ENCODE results near the gene PI4KB. TPM values are rescaled to one million over a fixed set of nuclear protein-coding genes. Genes with fewer than 3 reads are reported as not detected.

The PI4KB gene
- total and polyA plus RNA-seq, 9 of the 15 experiments (the other 6 are each of a cell fraction or from before 2014, with no cell fraction given), result 3.1 to 65.4 (median 45.1) TPM

- H3K9ac ChIP-seq (ENCODE audit: insufficient read depth in 1 of 2, low read depth in 2 of 2, low read length in 2 of 2), result peak overlapping the region; percentile 72 to 94
- ChIA-PET POLR2A (interaction anchor here (0.7 to 12.6 kb wide), 14 partner anchors 8 to 438 kb away, joined by 3 to 156 read pairs (median 6); partner anchors contain the start of genes PSMB4 and PSMD4), CTCF (ENCODE audit: low intra/inter-chr PET ratio) (no interaction called here)
- H2AFZ ChIP-seq (ENCODE audit: low read depth, low read length), result peak overlapping the region; percentile 97
- no peaks in the 10 kb centered on the region for H3K27me3 ChIP-seq (ENCODE audit: control insufficient read depth in 2 of 2, insufficient read depth in 2 of 2, low read length in 2 of 2)
- peaks cover 31% of the 10 kb centered on the region for H3K79me2 ChIP-seq (ENCODE audit: control insufficient read depth, insufficient read depth, low read length)
- peak overlapping the region; percentile 55 for H3K4me3 ChIP-seq
- 3% methylated on average over 34 of the region's 34 CpGs for WGBS (ENCODE audit: insufficient coverage, low coverage, missing lambda C conversion rate)
- no peaks in the 10 kb centered on the region for H3K9me3 ChIP-seq (replicated peaks; ENCODE audit: control insufficient read depth, insufficient read depth, low read depth, low read length)
- TSS peak; percentile 93 for BruUV-seq (replicated peaks)
- H3K4me2 ChIP-seq (ENCODE audit: insufficient read depth, low read length), result peak overlapping the region; percentile 97
- intact Hi-C loops (cut with micrococcal nuclease), result loop anchor here (1.0 kb wide), 1 partner anchor 17 kb away; no protein-coding TSS in a partner anchor
- H3K9me1 ChIP-seq (ENCODE audit: control insufficient read depth, insufficient read depth, low read length), result no peaks in the 10 kb centered on the region
- peak; percentile 57 for ATAC-seq
- H4K20me1 ChIP-seq (replicated peaks; ENCODE audit: control insufficient read depth, insufficient read depth, low read length), result 0 out of 2 replicates have a peak, but pooled peaks cover 5% of the 10 kb centered on the region
- in situ Hi-C loops (cut with MboI), result no loop called here
- DNase-seq (ENCODE audit: extremely low read depth in 1 of 4, low spot score in 3 of 4), result peak; percentile 36 to 63 (median 40)
- peak; percentile 52 for FAIRE-seq
- H3K27ac ChIP-seq (ENCODE audit: extremely low read depth, low read depth, low read length), result peak overlapping the region; percentile 86
- H3K36me3 ChIP-seq (ENCODE audit: control insufficient read depth, insufficient read depth, low read length), result peaks cover 18% of the 10 kb centered on the region
- peaks cover 3 to 26% of the 10 kb centered on the region in 2 experiments; a peak in 3 of 5 replicates for H3K4me1 ChIP-seq (replicated peaks in 1 of 2; ENCODE audit: control insufficient read depth in 2 of 2, insufficient read depth in 2 of 2, low read length in 2 of 2)
- TF ChIP-seq NFE2 (IDR thresholded peaks at IDR 0.05; ENCODE audit: low read depth), result no peak
- TF ChIP-seq, protein P1, sequence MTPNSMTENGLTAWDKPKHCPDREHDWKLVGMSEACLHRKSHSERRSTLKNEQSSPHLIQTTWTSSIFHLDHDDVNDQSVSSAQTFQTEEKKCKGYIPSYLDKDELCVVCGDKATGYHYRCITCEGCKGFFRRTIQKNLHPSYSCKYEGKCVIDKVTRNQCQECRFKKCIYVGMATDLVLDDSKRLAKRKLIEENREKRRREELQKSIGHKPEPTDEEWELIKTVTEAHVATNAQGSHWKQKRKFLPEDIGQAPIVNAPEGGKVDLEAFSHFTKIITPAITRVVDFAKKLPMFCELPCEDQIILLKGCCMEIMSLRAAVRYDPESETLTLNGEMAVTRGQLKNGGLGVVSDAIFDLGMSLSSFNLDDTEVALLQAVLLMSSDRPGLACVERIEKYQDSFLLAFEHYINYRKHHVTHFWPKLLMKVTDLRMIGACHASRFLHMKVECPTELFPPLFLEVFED (CRISPR knock-in tag; conservative IDR thresholded peaks at IDR 0.05), result no peak
- TF ChIP-seq, protein P2, sequence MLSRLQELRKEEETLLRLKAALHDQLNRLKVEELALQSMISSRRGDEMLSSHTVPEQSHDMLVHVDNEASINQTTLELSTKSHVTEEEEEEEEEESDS (CRISPR knock-in tag; IDR thresholded peaks at IDR 0.05), result no peak
- TF ChIP-seq ZNF232 (CRISPR knock-in tag; IDR thresholded peaks at IDR 0.05), result 0 out of 2 replicates have a peak, but pooled peaks have one; percentile 16
- no peak for TF ChIP-seq KLF10 (CRISPR knock-in tag; IDR thresholded peaks at IDR 0.05)
- TF ChIP-seq MAFK (IDR thresholded peaks at IDR 0.05; ENCODE audit: low read length), result no peak
- TF ChIP-seq, protein P3, sequence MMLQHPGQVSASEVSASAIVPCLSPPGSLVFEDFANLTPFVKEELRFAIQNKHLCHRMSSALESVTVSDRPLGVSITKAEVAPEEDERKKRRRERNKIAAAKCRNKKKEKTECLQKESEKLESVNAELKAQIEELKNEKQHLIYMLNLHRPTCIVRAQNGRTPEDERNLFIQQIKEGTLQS (IDR thresholded peaks at IDR 0.05), result no peak
- TF ChIP-seq, protein P3 (CRISPR knock-in tag; conservative IDR thresholded peaks at IDR 0.05), result no peak
- TF ChIP-seq ZNF785 (CRISPR knock-in tag; IDR thresholded peaks at IDR 0.05), result no peak
- peak; percentile 32; the same call in 1 of the 2 replicates for TF ChIP-seq SIN3B (IDR thresholded peaks at IDR 0.05; ENCODE audit: low read depth)
- TF ChIP-seq ZNF551 (CRISPR knock-in tag; IDR thresholded peaks at IDR 0.05), result no peak
- TF ChIP-seq NFIC (IDR thresholded peaks at IDR 0.05), result 0 out of 2 replicates have a peak, but pooled peaks have one; percentile 21
- TF ChIP-seq HDGF (IDR thresholded peaks at IDR 0.05), result no peak
- peak; percentile 84 for TF ChIP-seq CHD1 (IDR thresholded peaks at IDR 0.05; ENCODE audit: low read length)
- TF ChIP-seq, protein P4, sequence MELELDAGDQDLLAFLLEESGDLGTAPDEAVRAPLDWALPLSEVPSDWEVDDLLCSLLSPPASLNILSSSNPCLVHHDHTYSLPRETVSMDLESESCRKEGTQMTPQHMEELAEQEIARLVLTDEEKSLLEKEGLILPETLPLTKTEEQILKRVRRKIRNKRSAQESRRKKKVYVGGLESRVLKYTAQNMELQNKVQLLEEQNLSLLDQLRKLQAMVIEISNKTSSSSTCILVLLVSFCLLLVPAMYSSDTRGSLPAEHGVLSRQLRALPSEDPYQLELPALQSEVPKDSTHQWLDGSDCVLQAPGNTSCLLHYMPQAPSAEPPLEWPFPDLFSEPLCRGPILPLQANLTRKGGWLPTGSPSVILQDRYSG (tag; conservative IDR thresholded peaks at IDR 0.05; ENCODE audit: low read depth), result 0 out of 2 replicates have a peak, but pooled peaks have one; percentile 68
- 0 out of 2 replicates have a peak, but pooled peaks have one; percentile 41 for TF ChIP-seq ARID2 (IDR thresholded peaks at IDR 0.05)
- TF ChIP-seq KLF16 (IDR thresholded peaks at IDR 0.05), result no peak
- TF ChIP-seq HINFP (tag; conservative IDR thresholded peaks at IDR 0.05; ENCODE audit: low read depth), result no peak
- 0 out of 2 replicates have a peak, but pooled peaks have one; percentile 9 for TF ChIP-seq BCOR (IDR thresholded peaks at IDR 0.05)
Observed at GRCh38 chr1:151327903-151328674, 873 bp upstream of the PI4KB start.
